Measurements from ENCODE around the gene CDK8. TPM values are rescaled to one million over a fixed set of nuclear protein-coding genes. Genes with fewer than 3 reads are reported as not detected.

Gene CDK8
- total RNA-seq, 3 donors from 2014 or later (not counting 1 experiment from before 2014, with no cell fraction given): 10.0 to 13.1 (median 10.9) TPM

DNA sequence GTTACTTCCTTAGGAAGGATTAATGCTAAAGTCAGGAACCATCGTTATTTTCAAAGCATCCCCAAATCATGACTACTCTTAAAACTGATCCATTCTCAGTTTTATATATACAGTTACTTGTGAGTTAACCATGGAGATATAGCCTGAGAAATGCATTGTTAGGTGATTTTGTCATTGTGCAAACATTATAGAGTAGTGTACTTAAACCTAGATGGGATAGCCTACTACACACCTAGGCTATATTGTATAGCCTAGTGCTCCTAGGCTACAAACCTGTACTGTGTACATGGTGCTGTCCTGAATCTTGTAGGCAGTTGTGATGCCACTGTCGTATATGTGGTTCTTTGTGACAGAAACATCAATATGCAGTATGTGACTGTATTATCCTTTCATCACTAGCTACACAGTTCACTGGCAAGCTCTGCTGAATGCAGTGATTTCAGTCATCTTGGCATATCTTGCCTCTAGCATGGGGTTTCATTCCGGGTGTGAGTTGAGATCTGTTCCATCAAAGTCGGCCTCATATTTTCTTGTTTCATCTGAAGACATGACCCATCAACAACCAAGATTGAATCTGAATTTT lies 45.3 kb downstream of the CDK8 start:
- H3K9me3 ChIP-seq (ENCODE audit: control insufficient read depth, insufficient read depth, low read length): no peaks in the 10 kb centered on the region
- DNase-seq (no peak), ATAC-seq (no peak)
- H3K4me3 ChIP-seq (ENCODE audit: low read length): no peak overlapping the region
- H3K4me3 Mint-ChIP-seq: no peak overlapping the region
- H3K36me3 Mint-ChIP-seq: no peaks in the 10 kb centered on the region
- H3K27me3 ChIP-seq (ENCODE audit: control insufficient read depth, insufficient read depth, low read length): no peaks in the 10 kb centered on the region
- no peaks in the 10 kb centered on the region for H3K4me1 ChIP-seq (ENCODE audit: control insufficient read depth, insufficient read depth, low read length)
- TF ChIP-seq CTCF (IDR thresholded peaks at IDR 0.05): no peak
- H3K36me3 ChIP-seq (ENCODE audit: control insufficient read depth, insufficient read depth, low read length): no peaks in the 10 kb centered on the region
- H3K27ac ChIP-seq (ENCODE audit: low read length): no peak overlapping the region
- intact Hi-C loops (cut with micrococcal nuclease): no loop called here
- no peaks in the 10 kb centered on the region for H3K27me3 Mint-ChIP-seq (ENCODE audit: low read depth in 2 of 2)
- H3K27ac Mint-ChIP-seq: no peak overlapping the region
- H3K9me3 Mint-ChIP-seq: no peaks in the 10 kb centered on the region
- H3K4me1 Mint-ChIP-seq: peaks cover 59 to 82% of the 10 kb centered on the region in 2 donors
- 100% methylated on average over 3 of the region's 4 CpGs for WGBS (ENCODE audit: insufficient coverage)

DNA sequence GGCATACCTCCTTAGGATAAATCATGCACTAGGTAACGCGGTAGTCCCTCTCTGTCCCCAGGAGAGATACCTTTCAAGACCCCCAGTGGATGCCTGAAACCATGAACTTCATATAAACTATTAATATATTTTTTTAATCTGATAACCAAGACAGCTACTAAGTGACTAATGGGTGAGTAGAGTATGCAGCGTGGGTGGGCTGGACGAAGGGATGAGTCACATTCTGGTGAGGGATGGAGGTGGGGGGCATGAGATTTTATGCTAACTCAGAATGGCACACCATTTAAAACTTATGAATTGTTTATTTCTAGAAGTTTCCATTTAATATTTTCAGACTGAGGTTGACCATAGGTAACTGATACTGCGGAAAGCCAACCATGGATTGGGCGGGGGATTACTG lies 46.2 kb downstream of the CDK8 start:
- peaks cover 4% of the 10 kb centered on the region for H3K4me1 ChIP-seq (ENCODE audit: control insufficient read depth, insufficient read depth, low read length)
- no peak overlapping the region for H3K27ac ChIP-seq (ENCODE audit: low read length)
- H3K27me3 ChIP-seq (ENCODE audit: control insufficient read depth, insufficient read depth, low read length): no peaks in the 10 kb centered on the region
- Mint-ChIP-seq H3K27me3 (ENCODE audit: low read depth in 2 of 2) (no peaks in the 10 kb centered on the region), H3K4me3 (no peak overlapping the region), H3K36me3 (no peaks in the 10 kb centered on the region), H3K27ac (no peak overlapping the region), H3K4me1 (peaks cover 52 to 80% of the 10 kb centered on the region in 2 donors), H3K9me3 (no peaks in the 10 kb centered on the region)
- no peaks in the 10 kb centered on the region for H3K36me3 ChIP-seq (ENCODE audit: control insufficient read depth, insufficient read depth, low read length)
- intact Hi-C loops (cut with micrococcal nuclease): no loop called here
- 84% methylated on average over 5 of the region's 6 CpGs for WGBS (ENCODE audit: insufficient coverage)
- no peak overlapping the region for H3K4me3 ChIP-seq (ENCODE audit: low read length)
- no peak for TF ChIP-seq CTCF (IDR thresholded peaks at IDR 0.05)
- H3K9me3 ChIP-seq (ENCODE audit: control insufficient read depth, insufficient read depth, low read length): no peaks in the 10 kb centered on the region
- ATAC-seq (no peak), DNase-seq (no peak)

- no peak overlapping the region for H3K4me3 ChIP-seq (ENCODE audit: low read length)
- H3K9me3 ChIP-seq (ENCODE audit: control insufficient read depth, insufficient read depth, low read length): no peaks in the 10 kb centered on the region
- DNase-seq: no peak
- H3K36me3 ChIP-seq (ENCODE audit: control insufficient read depth, insufficient read depth, low read length): no peaks in the 10 kb centered on the region
- H3K27ac ChIP-seq (ENCODE audit: low read length): no peak overlapping the region
- Mint-ChIP-seq H3K27me3 (ENCODE audit: low read depth in 2 of 2) (no peaks in the 10 kb centered on the region), H3K4me1 (peaks cover 42 to 65% of the 10 kb centered on the region in 2 donors), H3K27ac (peak overlapping the region in 1 of 2 donors; percentile 7), H3K9me3 (no peaks in the 10 kb centered on the region), H3K36me3 (no peaks in the 10 kb centered on the region), H3K4me3 (peak overlapping the region; percentile 6)
- H3K4me1 ChIP-seq (ENCODE audit: control insufficient read depth, insufficient read depth, low read length): peaks cover 4% of the 10 kb centered on the region
- intact Hi-C loops (cut with micrococcal nuclease): no loop called here
- no peak for ATAC-seq
- H3K27me3 ChIP-seq (ENCODE audit: control insufficient read depth, insufficient read depth, low read length): no peaks in the 10 kb centered on the region
- no CpG with 5 or more reads among the region's 1 CpG for WGBS (ENCODE audit: insufficient coverage)
- TF ChIP-seq CTCF (IDR thresholded peaks at IDR 0.05): no peak
These were observed 51.7 kb downstream of the CDK8 start for GRCh38 chr13:26305676-26306075.

GRCh38 chr13:26307701-26308100 lies 53.8 kb downstream of the CDK8 start:
- TF ChIP-seq CTCF (IDR thresholded peaks at IDR 0.05): no peak
- Mint-ChIP-seq H3K36me3 (no peaks in the 10 kb centered on the region), H3K27me3 (ENCODE audit: low read depth in 2 of 2) (no peaks in the 10 kb centered on the region), H3K27ac (no peak overlapping the region), H3K4me3 (no peak overlapping the region), H3K9me3 (no peaks in the 10 kb centered on the region), H3K4me1 (peaks cover 29 to 52% of the 10 kb centered on the region in 2 donors)
- Histone ChIP-seq H3K4me1 (ENCODE audit: control insufficient read depth, insufficient read depth, low read length) (peaks cover 4% of the 10 kb centered on the region), H3K27me3 (ENCODE audit: control insufficient read depth, insufficient read depth, low read length) (no peaks in the 10 kb centered on the region), H3K36me3 (ENCODE audit: control insufficient read depth, insufficient read depth, low read length) (no peaks in the 10 kb centered on the region), H3K27ac (ENCODE audit: low read length) (no peak overlapping the region), H3K9me3 (ENCODE audit: control insufficient read depth, insufficient read depth, low read length) (no peaks in the 10 kb centered on the region), H3K4me3 (ENCODE audit: low read length) (no peak overlapping the region)
- intact Hi-C loops (cut with micrococcal nuclease): no loop called here
- ATAC-seq (no peak), DNase-seq (no peak)
- WGBS (ENCODE audit: insufficient coverage): 100% methylated on average over 1 of the region's 1 CpG
